ENCODE results near the gene PAH.

Gene PAH

DNA sequence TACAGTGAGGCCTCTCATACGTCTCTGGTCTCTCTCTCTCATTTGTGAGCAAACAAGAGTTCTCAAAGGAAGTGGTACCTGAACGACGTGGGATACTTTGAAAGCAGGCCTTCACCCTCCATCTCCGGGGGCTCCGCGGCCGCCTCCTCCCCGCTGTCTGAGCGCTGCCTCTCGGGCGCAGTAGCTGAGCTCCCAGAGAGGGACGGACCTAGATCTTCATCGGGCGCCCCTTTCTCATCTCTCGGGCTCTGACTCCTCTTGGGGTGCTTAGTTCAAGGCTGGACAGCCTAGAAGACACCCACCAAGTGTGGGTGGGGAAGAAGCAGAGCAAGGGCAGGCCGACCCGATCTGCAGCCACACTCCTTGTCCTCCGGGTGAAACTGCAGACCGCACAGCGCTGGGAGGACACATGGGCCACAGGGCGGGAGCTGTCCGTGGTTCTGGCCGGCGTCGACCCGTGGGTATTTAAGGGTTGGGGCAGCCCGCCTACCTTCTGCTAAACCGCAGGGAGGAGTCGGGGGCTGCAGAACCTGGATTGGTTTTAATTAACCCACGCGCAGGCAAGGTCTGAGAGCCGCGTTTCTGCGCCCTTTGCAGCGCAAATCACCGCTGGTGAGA, 92.7 kb downstream of the PAH start:
- TF ChIP-seq L3MBTL2 (conservative IDR thresholded peaks at IDR 0.05) (no peak), ELF4 (IDR thresholded peaks at IDR 0.05) (no peak), FOXM1 (IDR thresholded peaks at IDR 0.05; ENCODE audit: borderline replicate concordance) (no peak), FOXA1 (IDR thresholded peaks at IDR 0.05) (no peak), ZNF384 (IDR thresholded peaks at IDR 0.05) (no peak), ARNT (IDR thresholded peaks at IDR 0.05) (no peak), PKNOX1 (IDR thresholded peaks at IDR 0.05) (no peak), CTBP1 (IDR thresholded peaks at IDR 0.05; ENCODE audit: borderline replicate concordance) (no peak), FOXK2 (IDR thresholded peaks at IDR 0.05) (no peak), NFRKB (IDR thresholded peaks at IDR 0.05) (no peak), SP1 (IDR thresholded peaks at IDR 0.05) (no peak), LEF1 (IDR thresholded peaks at IDR 0.05; ENCODE audit: borderline replicate concordance) (no peak), TARDBP (IDR thresholded peaks at IDR 0.05) (no peak), HDGF (IDR thresholded peaks at IDR 0.05; ENCODE audit: borderline replicate concordance) (no peak)
- POLR2A ChIA-PET = no interaction called here
- CTCF ChIA-PET = no interaction called here
- DNase-seq (ENCODE audit: extremely low spot score) = peak; percentile 43

DNA sequence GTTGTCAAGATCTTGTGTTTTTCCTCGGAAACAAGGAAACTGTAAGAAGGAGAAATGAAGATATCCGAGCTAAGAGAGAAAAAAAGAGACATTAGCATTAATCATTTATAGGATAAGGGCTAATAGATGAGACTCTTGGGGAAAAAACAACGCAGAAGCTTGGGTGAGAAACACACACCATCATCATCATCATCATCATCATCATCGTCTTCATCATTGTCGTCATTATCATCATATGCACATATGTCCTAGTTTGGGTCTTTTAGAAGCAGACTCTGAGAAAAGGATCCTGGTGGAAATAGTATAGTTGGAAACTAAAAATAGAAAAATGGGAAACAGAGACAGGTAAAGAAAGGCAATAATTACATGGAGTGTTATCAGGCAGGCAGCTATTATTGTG, 95.9 kb downstream of the PAH start:
- ChIA-PET CTCF (no interaction called here), POLR2A (no interaction called here)
- no peak for DNase-seq (ENCODE audit: extremely low spot score)
- TF ChIP-seq FOXM1 (IDR thresholded peaks at IDR 0.05; ENCODE audit: borderline replicate concordance) (no peak), FOXA1 (IDR thresholded peaks at IDR 0.05) (no peak), TARDBP (IDR thresholded peaks at IDR 0.05) (no peak), CTBP1 (IDR thresholded peaks at IDR 0.05; ENCODE audit: borderline replicate concordance) (no peak), ARNT (IDR thresholded peaks at IDR 0.05) (no peak), NFRKB (IDR thresholded peaks at IDR 0.05) (no peak), L3MBTL2 (conservative IDR thresholded peaks at IDR 0.05) (no peak), SP1 (IDR thresholded peaks at IDR 0.05) (no peak), ZNF384 (IDR thresholded peaks at IDR 0.05) (no peak), FOXK2 (IDR thresholded peaks at IDR 0.05) (no peak)

DNA sequence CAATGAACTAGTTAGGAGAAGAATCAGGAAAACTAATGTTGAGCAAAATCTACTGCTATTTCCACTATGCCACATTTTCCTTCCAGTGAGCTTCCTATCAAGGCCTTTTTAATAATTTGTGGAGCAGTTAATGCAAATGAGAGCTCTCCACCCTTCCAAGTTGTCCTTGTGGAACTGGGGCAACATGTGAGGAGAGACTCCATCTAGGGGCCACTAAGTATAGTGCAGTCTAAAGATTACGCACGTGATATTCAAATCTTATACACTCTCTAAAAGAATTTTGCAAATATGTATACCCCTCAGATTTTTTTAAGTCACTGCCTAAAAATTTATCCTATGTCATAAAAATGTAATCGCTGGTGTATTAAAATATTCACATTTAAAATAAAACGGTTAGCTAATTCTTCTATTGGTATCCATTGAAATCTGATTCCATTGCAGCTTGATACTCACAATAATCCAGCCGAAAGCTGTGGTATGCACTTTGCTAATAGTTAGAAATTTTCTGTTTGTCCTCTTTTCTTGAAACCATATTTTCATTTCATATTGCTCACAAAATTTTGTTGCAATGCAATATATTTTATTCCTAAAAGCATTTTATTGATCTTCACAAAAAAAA, 100.1 kb downstream of the PAH start:
- ChIA-PET POLR2A (no interaction called here), CTCF (interaction anchor here (0.6 to 1.7 kb wide), 8 partner anchors 9 to 881 kb away, joined by 3 to 6 read pairs (median 3); no protein-coding TSS in a partner anchor)
- TF ChIP-seq ARNT (IDR thresholded peaks at IDR 0.05) = no peak
- TF ChIP-seq PKNOX1 (IDR thresholded peaks at IDR 0.05) = no peak
- TF ChIP-seq HDGF (IDR thresholded peaks at IDR 0.05; ENCODE audit: borderline replicate concordance) = no peak
- TF ChIP-seq SUZ12 (IDR thresholded peaks at IDR 0.05) = no peak
- TF ChIP-seq SP1 (IDR thresholded peaks at IDR 0.05) = no peak
- DNase-seq (ENCODE audit: extremely low spot score) = peak; percentile 36

GRCh38 chr12:102814691-102815367, 102.2 kb downstream of the PAH start:
- POLR2A ChIA-PET = no interaction called here
- CTCF ChIA-PET = interaction anchor here (0.6 kb wide), 1 partner anchor 405 kb away, joined by 7 read pairs; no protein-coding TSS in a partner anchor
- no peak for DNase-seq (ENCODE audit: extremely low spot score)
- TF ChIP-seq ZNF384 (IDR thresholded peaks at IDR 0.05) (no peak), HDGF (IDR thresholded peaks at IDR 0.05; ENCODE audit: borderline replicate concordance) (no peak), SUZ12 (IDR thresholded peaks at IDR 0.05) (no peak), ARNT (IDR thresholded peaks at IDR 0.05) (no peak), L3MBTL2 (conservative IDR thresholded peaks at IDR 0.05) (no peak), PKNOX1 (IDR thresholded peaks at IDR 0.05) (no peak), BHLHE40 (IDR thresholded peaks at IDR 0.05; ENCODE audit: borderline replicate concordance) (no peak), NFRKB (IDR thresholded peaks at IDR 0.05) (no peak), FOXA1 (IDR thresholded peaks at IDR 0.05) (no peak), FOXK2 (IDR thresholded peaks at IDR 0.05) (no peak), LEF1 (IDR thresholded peaks at IDR 0.05; ENCODE audit: borderline replicate concordance) (no peak), CTBP1 (IDR thresholded peaks at IDR 0.05; ENCODE audit: borderline replicate concordance) (no peak), TARDBP (IDR thresholded peaks at IDR 0.05) (no peak), SP1 (IDR thresholded peaks at IDR 0.05) (no peak), ELF4 (IDR thresholded peaks at IDR 0.05) (no peak), FOXM1 (IDR thresholded peaks at IDR 0.05; ENCODE audit: borderline replicate concordance) (no peak)

GRCh38 chr12:102812344-102812743, 104.7 kb downstream of the PAH start:
- ChIA-PET CTCF (no interaction called here), POLR2A (no interaction called here)
- no peak for TF ChIP-seq L3MBTL2 (conservative IDR thresholded peaks at IDR 0.05)
- no peak for TF ChIP-seq ELF4 (IDR thresholded peaks at IDR 0.05)
- TF ChIP-seq TARDBP (IDR thresholded peaks at IDR 0.05) = no peak
- TF ChIP-seq ZNF384 (IDR thresholded peaks at IDR 0.05) = no peak
- TF ChIP-seq SUZ12 (IDR thresholded peaks at IDR 0.05) = no peak
- no peak for TF ChIP-seq LEF1 (IDR thresholded peaks at IDR 0.05; ENCODE audit: borderline replicate concordance)
- no peak for TF ChIP-seq BHLHE40 (IDR thresholded peaks at IDR 0.05; ENCODE audit: borderline replicate concordance)
- TF ChIP-seq SP1 (IDR thresholded peaks at IDR 0.05) = no peak
- no peak for TF ChIP-seq CTBP1 (IDR thresholded peaks at IDR 0.05; ENCODE audit: borderline replicate concordance)
- TF ChIP-seq FOXM1 (IDR thresholded peaks at IDR 0.05; ENCODE audit: borderline replicate concordance) = no peak
- no peak for TF ChIP-seq FOXA1 (IDR thresholded peaks at IDR 0.05)
- TF ChIP-seq NFRKB (IDR thresholded peaks at IDR 0.05) = no peak
- TF ChIP-seq PKNOX1 (IDR thresholded peaks at IDR 0.05) = no peak
- no peak for DNase-seq (ENCODE audit: extremely low spot score)

Data from HEK293T (cell line).